ENCODE data around the gene N4BP2.

DNA sequence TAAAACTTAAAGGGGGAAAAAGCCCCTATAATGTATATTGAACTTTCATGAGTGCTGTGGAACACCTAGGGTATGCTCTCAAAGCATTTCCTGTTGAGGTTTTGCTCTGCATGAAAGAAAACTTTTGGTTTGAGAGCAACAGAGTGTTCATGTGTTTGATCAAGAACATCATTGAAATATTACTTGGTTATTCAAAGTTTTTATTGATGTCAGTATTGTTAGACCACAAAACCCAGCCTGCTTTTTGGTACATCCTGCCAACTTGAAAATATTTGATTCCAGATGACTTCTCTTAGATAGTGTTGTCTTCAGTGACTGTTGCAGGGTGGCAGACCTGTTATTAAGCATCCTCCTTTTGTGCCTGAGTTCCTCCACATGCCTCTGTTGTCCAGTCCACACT, 68.0 kb downstream of the N4BP2 start:
- TF ChIP-seq POLR2AphosphoS5 (IDR thresholded peaks at IDR 0.05; ENCODE audit: low read depth, low read length): no peak
- no peak for TF ChIP-seq EZH2 (IDR thresholded peaks at IDR 0.05; ENCODE audit: low read depth, low read length, severe bottlenecking)
- TF ChIP-seq POLR2A (IDR thresholded peaks at IDR 0.05; ENCODE audit: control extremely low read depth in 1 of 2, low read depth in 2 of 2, low read length in 2 of 2): no peak
- TF ChIP-seq CTCF (IDR thresholded peaks at IDR 0.05; ENCODE audit: control extremely low read depth in 1 of 3, insufficient read depth in 1 of 3, low read depth in 1 of 3, low read length in 3 of 3): no peak
- TF ChIP-seq TBP (IDR thresholded peaks at IDR 0.05; ENCODE audit: low read depth, low read length): no peak
- no peak for TF ChIP-seq POU5F1 (IDR thresholded peaks at IDR 0.05; ENCODE audit: low read depth, low read length)
- TF ChIP-seq RXRA (IDR thresholded peaks at IDR 0.05; ENCODE audit: insufficient read depth, low read depth, low read length): no peak
- no peak for TF ChIP-seq SRF (IDR thresholded peaks at IDR 0.05; ENCODE audit: low read depth, low read length)
- TF ChIP-seq KDM1A (IDR thresholded peaks at IDR 0.05; ENCODE audit: borderline replicate concordance, low read length): no peak
- TF ChIP-seq, protein P1, sequence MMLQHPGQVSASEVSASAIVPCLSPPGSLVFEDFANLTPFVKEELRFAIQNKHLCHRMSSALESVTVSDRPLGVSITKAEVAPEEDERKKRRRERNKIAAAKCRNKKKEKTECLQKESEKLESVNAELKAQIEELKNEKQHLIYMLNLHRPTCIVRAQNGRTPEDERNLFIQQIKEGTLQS (IDR thresholded peaks at IDR 0.05; ENCODE audit: insufficient read depth, low read depth, low read length): no peak
- no peak for TF ChIP-seq NRF1 (IDR thresholded peaks at IDR 0.05; ENCODE audit: low read depth, low read length)
